ENCODE measurements around the gene PDE4D.

- no peak for TF ChIP-seq CTCF (conservative IDR thresholded peaks at IDR 0.05; ENCODE audit: low read depth, low read length)
- TF ChIP-seq EZH2 (IDR thresholded peaks at IDR 0.05; ENCODE audit: borderline replicate concordance, low read depth, low read length, poor library complexity, severe bottlenecking) = no peak
These were observed 601.6 kb downstream of the PDE4D start for GRCh38 chr5:59291941-59292340.
